LNCaP clone FGC (cell line): ENCODE measurements around the gene TMEM43.
"Not testable (repeated sequence)": the region's sequence is repeated elsewhere in the genome, so short reads cannot be mapped to it uniquely, and the experiment has no call there.

Experiments used
- DNase-seq: peaks from one replicate; pipeline ENCODE4 v3.0.0-alpha.2; 2011; ENCODE audit warnings: low read depth
- H3K4me3 ChIP-seq: 2 replicates; pipeline ENCODE4 v1.5.1; 2011; ENCODE audit warnings: mild to moderate bottlenecking, low read depth, low read length, control low read depth
- CTCF ChIP-seq: IDR thresholded peaks from 2 replicates; pipeline ENCODE4 v1.5.1; 2012; ENCODE audit warnings: mild to moderate bottlenecking; ENCODE audit not compliant: control insufficient read depth, insufficient read depth; ENCODE audit errors: extremely low read depth

TMEM43 gene

GRCh38 chr3:14118400-14119381 lies 6.2 kb upstream of the TMEM43 start:
- peak; percentile 95 for DNase-seq
- H3K4me3 ChIP-seq: peak overlapping the region; percentile 37
- TF ChIP-seq CTCF: no peak

DNA sequence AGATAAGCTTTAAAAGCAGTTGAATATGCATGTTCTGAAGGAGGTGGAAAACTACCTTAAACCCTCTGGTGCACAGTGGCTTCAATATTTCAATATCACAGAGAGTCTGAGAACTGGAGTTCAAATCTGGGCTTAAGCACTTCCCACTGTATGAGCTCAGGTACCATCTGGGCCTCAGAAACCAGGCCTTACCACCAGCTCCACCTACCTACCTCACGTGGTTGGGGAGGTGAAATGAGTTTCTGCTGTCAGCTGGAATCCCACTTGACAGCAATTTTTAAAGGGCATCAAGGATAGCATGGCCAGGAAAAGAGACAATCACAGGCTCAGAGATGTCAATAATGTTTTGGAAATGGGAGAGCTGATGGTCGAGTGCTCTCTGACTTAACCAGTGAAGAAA lies 5.2 kb upstream of the TMEM43 start:
- DNase-seq: no peak
- H3K4me3 ChIP-seq: no peak overlapping the region
- TF ChIP-seq CTCF: no peak

DNA sequence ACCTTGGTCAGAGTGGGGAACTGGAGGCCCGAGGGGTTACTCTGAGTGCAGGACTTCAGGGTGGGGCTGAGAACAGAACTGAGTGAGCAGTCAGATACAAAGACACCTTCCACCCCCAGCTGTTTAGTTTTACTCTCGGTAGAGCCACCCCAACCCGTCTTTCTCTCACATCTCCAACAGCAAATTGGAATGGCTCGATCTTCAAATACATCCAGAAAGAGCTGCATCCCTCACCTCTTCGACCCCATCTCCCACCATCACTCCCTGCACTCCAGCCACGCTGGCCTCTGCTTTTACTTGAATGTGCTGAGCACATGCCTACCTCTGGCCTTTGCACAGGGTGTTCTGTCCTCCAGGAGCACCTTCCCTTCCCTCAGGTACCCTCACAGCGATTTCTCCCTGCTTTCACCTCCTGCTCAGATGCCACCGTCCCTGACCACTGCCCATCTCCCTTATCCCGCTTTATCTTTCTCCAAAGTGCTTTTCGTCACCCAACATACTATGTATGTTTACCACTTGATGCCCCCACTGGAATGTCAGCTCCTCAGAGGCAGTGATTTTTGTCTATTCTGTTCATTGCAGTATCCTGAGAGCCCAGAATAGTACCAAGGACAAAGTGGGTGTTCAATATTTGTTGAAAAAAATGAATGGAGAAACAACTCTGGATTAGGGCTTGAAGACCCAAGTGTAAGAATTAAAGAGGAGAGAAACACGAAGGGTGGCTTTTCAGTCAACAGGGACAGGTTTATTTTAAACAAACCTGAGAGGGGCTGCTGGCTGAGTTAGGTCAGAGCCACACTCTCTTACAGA lies 4.5 kb upstream of the TMEM43 start:
- TF ChIP-seq CTCF: no peak
- no peak overlapping the region for H3K4me3 ChIP-seq
- DNase-seq: no peak

DNA sequence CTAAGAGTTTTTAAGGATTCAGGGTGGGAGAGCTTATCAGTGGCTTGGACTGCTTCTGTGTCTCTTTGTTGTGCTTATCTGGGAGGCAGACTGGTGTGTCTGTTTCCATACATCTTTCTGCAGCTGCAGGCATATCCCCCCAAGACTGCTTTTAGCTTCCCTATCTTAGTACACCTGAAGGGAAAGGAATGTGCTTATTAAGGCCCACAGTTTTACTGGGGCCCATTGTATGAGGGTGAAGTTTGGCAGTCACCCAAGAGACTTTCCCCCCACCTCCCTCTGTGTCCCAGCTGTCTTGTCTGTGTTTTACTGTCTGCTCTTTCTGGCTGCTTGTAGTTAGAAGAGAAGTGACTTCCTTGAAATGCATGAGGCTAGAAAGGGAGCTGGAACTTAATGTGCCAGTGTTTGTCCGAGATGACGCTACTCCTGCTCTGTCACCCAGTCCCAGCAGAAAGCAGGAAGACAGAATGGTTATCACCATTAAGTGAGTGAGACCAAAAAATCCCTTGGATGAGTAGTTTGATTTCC lies 3.9 kb upstream of the TMEM43 start:
- DNase-seq, H3K4me3 ChIP-seq: not testable (repeated sequence)

DNA sequence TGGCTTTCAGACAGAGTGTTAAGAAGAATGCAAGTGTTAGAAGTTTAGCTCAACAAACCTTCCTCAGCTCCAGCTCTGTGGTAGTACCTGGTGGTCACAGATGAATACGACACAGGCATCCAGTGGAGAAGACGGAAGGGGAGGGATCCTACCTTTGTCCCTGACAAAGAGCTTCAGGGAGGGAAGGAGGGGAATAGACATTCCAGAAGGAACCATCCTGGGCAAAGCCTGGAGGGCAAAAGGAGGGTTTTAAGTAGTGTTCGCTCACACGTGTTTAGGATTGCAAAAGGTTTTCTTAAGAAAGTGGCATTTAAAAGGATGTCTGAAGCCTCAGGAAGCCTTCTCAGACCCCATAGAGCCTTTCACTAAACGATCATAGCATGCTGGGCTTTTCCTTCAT lies 3.0 kb upstream of the TMEM43 start:
- no peak overlapping the region for H3K4me3 ChIP-seq
- no peak for TF ChIP-seq CTCF
- no peak for DNase-seq

- DNase-seq: peak; percentile 56
- TF ChIP-seq CTCF: no peak
- H3K4me3 ChIP-seq: no peak overlapping the region
Observed at GRCh38 chr3:14122301-14122700, 2.6 kb upstream of the TMEM43 start.
